ENCODE measurements around the gene HOXC12.

HOXC12 gene

DNA sequence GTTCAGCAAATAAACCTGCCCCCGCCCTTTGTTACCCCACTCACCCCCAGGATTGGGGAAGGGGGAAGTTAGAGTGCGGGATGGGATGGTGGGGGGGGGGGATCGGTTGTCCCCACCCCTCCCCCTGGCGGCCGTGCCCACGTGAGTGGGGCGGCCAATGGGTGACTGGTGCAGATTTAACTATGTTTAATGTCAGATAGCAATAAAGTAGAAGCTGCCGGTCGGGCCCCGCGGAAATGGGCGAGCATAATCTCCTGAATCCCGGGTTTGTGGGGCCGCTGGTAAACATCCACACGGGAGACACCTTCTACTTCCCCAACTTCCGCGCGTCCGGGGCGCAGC lies at the start of gene HOXC12:
HOXC12 (plus strand) TSS at position 210 of the 342 bp plus-strand sequence; CDS start at position 237, 27 bp downstream.
- no peak within 1 kb of the TSS for H3K9ac ChIP-seq
- H3K4me3 ChIP-seq (IDR thresholded peaks at IDR 0.05; ENCODE audit: insufficient read depth, low read depth, low read length): no peak within 1 kb of the TSS
- H3K27me3 ChIP-seq (ENCODE audit: insufficient read depth, low read depth): peaks cover 98% of the 10 kb centered on the region
- no peak for TF ChIP-seq CTCF (conservative IDR thresholded peaks at IDR 0.05; ENCODE audit: low read depth, low read length)
- no peak within 1 kb of the TSS for H2AFZ ChIP-seq (ENCODE audit: low read depth)
- H3K79me2 ChIP-seq (ENCODE audit: insufficient read depth, low read depth): no peaks in the 10 kb centered on the region
- H3K4me2 ChIP-seq: no peak within 1 kb of the TSS
- no peaks in the 10 kb centered on the region for H3K36me3 ChIP-seq (ENCODE audit: insufficient read depth)
- H3K27ac ChIP-seq: no peak within 1 kb of the TSS
- H4K20me1 ChIP-seq (ENCODE audit: insufficient read depth): no peaks in the 10 kb centered on the region
- H3K4me1 ChIP-seq (ENCODE audit: low read depth, poor library complexity, severe bottlenecking): no peaks in the 10 kb centered on the region

- Histone ChIP-seq H3K4me1 (ENCODE audit: low read depth, poor library complexity, severe bottlenecking) (no peaks in the 10 kb centered on the region), H3K4me3 (IDR thresholded peaks at IDR 0.05; ENCODE audit: insufficient read depth, low read depth, low read length) (no peak overlapping the region), H3K4me2 (no peak overlapping the region), H3K9ac (no peak overlapping the region), H3K27ac (no peak overlapping the region), H2AFZ (ENCODE audit: low read depth) (no peak overlapping the region), H3K79me2 (ENCODE audit: insufficient read depth, low read depth) (no peaks in the 10 kb centered on the region), H4K20me1 (ENCODE audit: insufficient read depth) (no peaks in the 10 kb centered on the region), H3K36me3 (ENCODE audit: insufficient read depth) (no peaks in the 10 kb centered on the region), H3K27me3 (ENCODE audit: insufficient read depth, low read depth) (no peaks in the 10 kb centered on the region)
- no peak for TF ChIP-seq CTCF (conservative IDR thresholded peaks at IDR 0.05; ENCODE audit: low read depth, low read length)
Measured at GRCh38 chr12:53907103-53907502, 47.6 kb upstream of the HOXC12 start.

- Histone ChIP-seq H3K36me3 (ENCODE audit: insufficient read depth) (no peaks in the 10 kb centered on the region), H3K4me2 (no peak overlapping the region), H3K27me3 (ENCODE audit: insufficient read depth, low read depth) (no peaks in the 10 kb centered on the region), H3K27ac (no peak overlapping the region), H3K9ac (no peak overlapping the region), H4K20me1 (ENCODE audit: insufficient read depth) (no peaks in the 10 kb centered on the region), H3K4me3 (IDR thresholded peaks at IDR 0.05; ENCODE audit: insufficient read depth, low read depth, low read length) (no peak overlapping the region), H2AFZ (ENCODE audit: low read depth) (no peak overlapping the region), H3K79me2 (ENCODE audit: insufficient read depth, low read depth) (no peaks in the 10 kb centered on the region), H3K4me1 (ENCODE audit: low read depth, poor library complexity, severe bottlenecking) (no peaks in the 10 kb centered on the region)
- no peak for TF ChIP-seq CTCF (conservative IDR thresholded peaks at IDR 0.05; ENCODE audit: low read depth, low read length)
Measured at GRCh38 chr12:53916788-53917655, 37.7 kb upstream of the HOXC12 start.

DNA sequence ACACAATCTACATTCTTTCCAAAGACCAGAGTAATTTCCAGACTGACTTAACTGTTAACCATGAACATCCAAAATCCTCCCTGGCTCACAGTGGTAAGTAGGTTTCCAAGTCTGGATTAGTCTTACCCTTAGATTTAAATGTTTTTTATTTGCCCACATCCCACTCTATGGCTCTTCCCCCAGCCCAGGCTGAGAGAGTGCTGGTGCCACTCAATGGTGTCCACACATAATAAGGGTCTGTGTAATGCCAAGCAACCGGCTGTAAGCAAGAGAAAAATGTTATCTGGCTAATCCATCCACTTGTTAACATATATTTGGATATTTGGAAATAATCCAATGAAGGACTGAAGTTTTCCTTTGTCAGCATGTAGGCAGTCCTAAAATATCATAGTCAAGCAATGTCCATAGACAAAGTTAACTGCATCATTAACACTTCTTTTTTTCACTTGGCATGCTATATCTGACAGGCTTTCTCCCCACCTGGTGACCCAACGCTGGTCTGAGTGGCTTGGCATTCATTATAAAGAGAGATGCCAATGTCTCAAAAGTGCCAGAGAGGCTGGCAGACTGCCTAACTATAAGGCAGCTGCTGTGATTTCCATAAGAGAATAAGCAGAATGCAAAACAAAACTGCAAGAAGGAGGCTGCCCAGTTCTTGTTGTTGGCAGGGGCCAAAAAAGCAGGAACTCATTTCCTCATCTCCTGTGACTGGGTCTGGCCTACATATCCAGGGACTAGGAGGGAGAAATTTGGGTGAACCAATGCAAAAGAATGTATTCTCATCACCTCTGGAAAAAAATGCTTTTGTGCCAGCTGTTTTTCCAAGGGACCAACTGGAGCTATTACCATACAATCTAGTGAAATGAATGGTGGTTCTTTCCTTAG lies 29.9 kb upstream of the HOXC12 start:
- Histone ChIP-seq H3K79me2 (ENCODE audit: insufficient read depth, low read depth) (no peaks in the 10 kb centered on the region), H3K27me3 (ENCODE audit: insufficient read depth, low read depth) (peaks cover 25% of the 10 kb centered on the region), H3K27ac (no peak overlapping the region)

More for the DNA sequence above, 29.9 kb upstream of the HOXC12 start:
- Histone ChIP-seq H3K9ac (no peak overlapping the region), H2AFZ (ENCODE audit: low read depth) (no peak overlapping the region), H3K4me3 (IDR thresholded peaks at IDR 0.05; ENCODE audit: insufficient read depth, low read depth, low read length) (no peak overlapping the region), H4K20me1 (ENCODE audit: insufficient read depth) (no peaks in the 10 kb centered on the region), H3K36me3 (ENCODE audit: insufficient read depth) (no peaks in the 10 kb centered on the region), H3K4me1 (ENCODE audit: low read depth, poor library complexity, severe bottlenecking) (no peaks in the 10 kb centered on the region), H3K4me2 (no peak overlapping the region)
- no peak for TF ChIP-seq CTCF (conservative IDR thresholded peaks at IDR 0.05; ENCODE audit: low read depth, low read length)
